Measurements from ENCODE around the gene MORN1. TPM values are rescaled to one million over a fixed set of nuclear protein-coding genes. Genes with fewer than 3 reads are reported as not detected.
A peak's percentile ranks its signal among the peaks of the same experiment; 100 is the strongest.

MORN1 gene
- total RNA-seq, 6 experiments from 2014 or later: 3.1 to 7.1 (median 4.5) TPM

DNA sequence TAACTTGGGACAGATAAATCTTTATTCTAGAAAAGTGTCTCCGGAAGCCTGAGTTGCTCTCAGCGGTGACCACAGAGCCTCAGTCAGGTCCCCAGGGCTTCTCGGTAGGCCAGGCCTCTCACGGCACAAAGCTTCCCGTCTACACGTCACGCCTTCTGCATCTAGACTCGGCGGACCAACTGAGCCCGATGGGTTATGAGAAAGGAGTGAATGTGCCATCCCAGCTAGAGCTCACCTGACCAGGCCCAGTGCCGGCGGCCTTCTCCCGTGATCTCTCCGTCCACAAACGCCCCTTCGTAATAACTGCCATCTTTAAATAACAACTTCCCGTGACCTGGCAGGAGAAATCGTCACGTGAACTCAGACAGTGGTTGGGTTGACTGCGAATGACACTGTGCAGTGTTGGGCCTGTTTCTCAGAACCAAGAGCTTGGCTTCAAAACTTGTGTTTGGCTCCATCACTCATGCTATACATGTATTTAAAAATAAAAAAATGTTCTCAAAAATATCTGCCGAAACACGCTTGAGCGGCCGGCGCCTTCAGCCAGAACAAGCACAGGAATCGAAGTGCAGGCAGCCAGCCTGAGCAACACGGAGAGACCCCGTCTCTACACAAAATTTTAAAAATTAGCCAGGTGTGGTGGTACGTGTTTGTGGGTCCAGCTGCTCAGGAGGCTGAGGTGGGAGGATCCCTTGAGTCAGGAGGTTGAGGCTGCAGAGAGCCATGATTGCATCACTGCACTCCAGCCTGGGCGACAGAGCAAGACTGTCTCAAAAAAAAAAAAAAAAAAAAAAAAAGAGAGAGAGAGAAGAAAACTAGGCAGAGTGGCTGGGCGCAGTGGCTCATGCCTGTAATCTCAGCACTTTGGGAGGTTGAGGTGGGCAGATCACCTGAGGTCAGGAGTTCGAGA lies 3.1 kb downstream of the MORN1 start:
- 94% methylated on average over 21 of the region's 32 CpGs for WGBS (ENCODE audit: insufficient coverage, low coverage, low lambda C conversion rate, missing lambda C conversion rate)
- TF ChIP-seq, protein P1, sequence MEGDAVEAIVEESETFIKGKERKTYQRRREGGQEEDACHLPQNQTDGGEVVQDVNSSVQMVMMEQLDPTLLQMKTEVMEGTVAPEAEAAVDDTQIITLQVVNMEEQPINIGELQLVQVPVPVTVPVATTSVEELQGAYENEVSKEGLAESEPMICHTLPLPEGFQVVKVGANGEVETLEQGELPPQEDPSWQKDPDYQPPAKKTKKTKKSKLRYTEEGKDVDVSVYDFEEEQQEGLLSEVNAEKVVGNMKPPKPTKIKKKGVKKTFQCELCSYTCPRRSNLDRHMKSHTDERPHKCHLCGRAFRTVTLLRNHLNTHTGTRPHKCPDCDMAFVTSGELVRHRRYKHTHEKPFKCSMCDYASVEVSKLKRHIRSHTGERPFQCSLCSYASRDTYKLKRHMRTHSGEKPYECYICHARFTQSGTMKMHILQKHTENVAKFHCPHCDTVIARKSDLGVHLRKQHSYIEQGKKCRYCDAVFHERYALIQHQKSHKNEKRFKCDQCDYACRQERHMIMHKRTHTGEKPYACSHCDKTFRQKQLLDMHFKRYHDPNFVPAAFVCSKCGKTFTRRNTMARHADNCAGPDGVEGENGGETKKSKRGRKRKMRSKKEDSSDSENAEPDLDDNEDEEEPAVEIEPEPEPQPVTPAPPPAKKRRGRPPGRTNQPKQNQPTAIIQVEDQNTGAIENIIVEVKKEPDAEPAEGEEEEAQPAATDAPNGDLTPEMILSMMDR (IDR thresholded peaks at IDR 0.05): no peak
- no peak for TF ChIP-seq POLR2A (IDR thresholded peaks at IDR 0.05)
- Histone ChIP-seq H3K4me3 (no peak overlapping the region), H3K36me3 (no peaks in the 10 kb centered on the region), H3K27ac (no peak overlapping the region), H3K4me1 (peaks cover 0 to 10% (median under 1%) of the 10 kb centered on the region in 4 donors), H3K27me3 (no peaks in the 10 kb centered on the region), H3K9me3 (no peaks in the 10 kb centered on the region)
- DNase-seq (peak; percentile 10 to 47 (median 29)), ATAC-seq (no peak)
- intact Hi-C loops (cut with DNase I): no loop called here

DNA sequence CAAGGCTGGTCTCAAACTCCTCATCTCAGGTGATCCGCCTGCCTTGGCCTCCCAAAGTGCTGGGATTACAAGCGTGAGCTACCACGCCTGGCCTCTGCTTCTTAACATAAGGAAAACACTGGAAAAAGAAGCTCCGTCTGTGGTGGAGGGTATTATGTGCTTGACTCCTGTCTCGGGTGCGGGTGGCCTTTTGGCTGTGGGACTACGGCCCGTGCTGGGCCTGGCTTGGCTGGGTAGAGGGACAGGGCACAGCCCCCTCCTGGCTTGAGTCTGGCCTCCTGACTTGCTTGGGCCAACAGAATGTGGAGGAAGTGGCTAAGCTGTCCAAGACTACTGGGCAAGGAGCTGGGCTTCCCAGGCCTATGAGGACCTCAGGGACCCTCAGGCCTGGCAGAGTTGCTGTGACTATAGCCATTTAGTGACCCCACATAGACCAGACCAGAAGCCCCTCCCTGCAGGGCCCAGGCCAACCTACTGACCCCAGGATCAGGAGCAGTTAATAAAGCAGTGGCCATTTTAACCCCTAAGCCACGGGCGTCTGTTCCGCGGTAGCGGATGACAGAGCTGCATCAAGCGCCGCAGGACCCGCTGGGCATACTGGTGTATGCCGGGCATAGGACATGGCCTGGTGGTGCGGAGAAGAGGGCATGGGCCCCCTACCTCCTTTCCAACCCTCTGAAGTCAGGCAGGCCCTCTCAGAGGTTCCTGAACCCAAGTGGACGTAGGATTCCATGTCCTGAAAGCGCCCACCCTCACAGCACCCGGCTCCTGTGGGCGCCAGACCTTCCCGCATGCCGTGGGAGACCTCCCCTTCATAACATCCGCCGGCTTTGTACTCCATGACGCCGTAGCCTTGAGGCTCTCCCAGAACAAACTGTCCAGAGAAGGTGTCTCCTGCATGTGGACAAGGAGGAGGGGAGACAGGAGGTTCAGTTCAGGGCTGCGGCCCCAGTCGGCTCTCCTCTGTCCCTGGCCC lies 4.4 kb downstream of the MORN1 start:
- Histone ChIP-seq H3K27me3 (no peaks in the 10 kb centered on the region), H3K36me3 (no peaks in the 10 kb centered on the region), H3K4me1 (no peaks in the 10 kb centered on the region), H3K9me3 (no peaks in the 10 kb centered on the region), H3K4me3 (no peak overlapping the region), H3K27ac (no peak overlapping the region)
- intact Hi-C loops (cut with DNase I): no loop called here
- WGBS (ENCODE audit: insufficient coverage, low coverage, low lambda C conversion rate, missing lambda C conversion rate): 100% methylated on average over 5 of the region's 30 CpGs
- ATAC-seq (no peak), DNase-seq (peak in 2 of 3 donors; percentile 24 to 40)
- TF ChIP-seq, protein P1 (IDR thresholded peaks at IDR 0.05): no peak
- TF ChIP-seq POLR2A (IDR thresholded peaks at IDR 0.05): no peak

DNA sequence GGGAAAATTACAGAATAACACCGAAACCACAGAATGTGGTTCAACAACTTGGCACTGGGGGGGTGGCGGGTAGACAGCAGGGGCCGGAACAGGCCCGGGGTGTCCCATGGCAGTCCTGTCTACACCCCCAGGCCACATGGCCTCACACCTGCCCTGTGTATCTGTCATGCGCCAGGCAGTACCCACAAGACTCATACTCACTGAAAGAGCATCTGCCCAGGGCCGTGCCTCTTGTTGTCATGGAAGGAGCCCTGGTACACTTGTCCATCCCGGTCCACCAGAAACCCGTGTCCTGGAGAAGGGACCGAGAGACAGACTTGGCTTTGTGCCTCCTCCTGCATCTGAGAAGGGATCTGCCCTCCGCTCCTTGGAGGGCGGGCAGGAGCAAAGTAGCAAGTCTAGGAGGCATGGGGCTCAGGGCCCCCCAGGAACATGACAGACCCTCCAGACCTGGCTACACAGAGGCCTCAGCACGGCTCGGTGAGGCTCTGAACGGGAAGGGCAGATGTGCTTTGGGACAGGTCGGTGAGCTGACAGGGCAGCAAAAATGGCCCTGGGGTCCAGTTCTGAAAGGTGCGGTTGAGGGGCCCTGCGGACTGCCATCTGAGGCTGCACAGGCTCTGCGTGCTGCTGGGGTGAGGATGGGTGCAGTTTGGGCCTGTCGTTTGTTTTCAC lies 5.6 kb downstream of the MORN1 start:
- 95% methylated on average over 9 of the region's 19 CpGs for WGBS (ENCODE audit: insufficient coverage, low coverage, low lambda C conversion rate, missing lambda C conversion rate)
- intact Hi-C loops (cut with DNase I): no loop called here

More for the DNA sequence above, 5.6 kb downstream of the MORN1 start:
- H3K27me3 ChIP-seq: no peaks in the 10 kb centered on the region
- ATAC-seq (no peak), DNase-seq (peak in 2 of 3 donors; percentile 37 to 40)
- H3K36me3 ChIP-seq: no peaks in the 10 kb centered on the region
- no peaks in the 10 kb centered on the region for H3K4me1 ChIP-seq
- TF ChIP-seq, protein P1 (IDR thresholded peaks at IDR 0.05): no peak
- TF ChIP-seq POLR2A (IDR thresholded peaks at IDR 0.05): no peak
- H3K9me3 ChIP-seq: no peaks in the 10 kb centered on the region
- H3K27ac ChIP-seq: no peak overlapping the region
- no peak overlapping the region for H3K4me3 ChIP-seq

Measured in right lobe of liver (tissue), 6 donors.